Liver (tissue), 9 donors: ENCODE results near the gene SEMA7A. TPM values are rescaled to one million over a fixed set of nuclear protein-coding genes. Genes with fewer than 3 reads are reported as not detected.

ENCODE experiments used
- DNase-seq: peaks from one replicate; pipeline ENCODE4 v3.0.0-alpha.2; 2017; ENCODE audit warnings: low spot score
- H3K27ac ChIP-seq, 2 donors: one replicate each; pipeline ENCODE4 v1.7.0; 2013; ENCODE audit warnings: inconsistent platforms in 2 of 2, low read length in 2 of 2, control low read depth in 1 of 2, low read depth in 1 of 2, mild to moderate bottlenecking in 1 of 2
- H3K27me3 ChIP-seq, 4 donors: one replicate each; pipeline versions ENCODE4 v1.6.1 to v1.7.0; 2013; ENCODE audit warnings: low read length in 3 of 4, inconsistent platforms in 1 of 4, mild to moderate bottlenecking in 1 of 4, moderate library complexity in 1 of 4; ENCODE audit not compliant: control insufficient read depth in 4 of 4, insufficient read depth in 4 of 4
- H3K36me3 ChIP-seq, 4 donors: one replicate each; pipeline versions ENCODE4 v1.6.1 to v1.7.0; 2013; ENCODE audit warnings: low read length in 3 of 4, mild to moderate bottlenecking in 3 of 4, low read depth in 1 of 4, moderate library complexity in 1 of 4; ENCODE audit not compliant: control insufficient read depth in 4 of 4, insufficient read depth in 3 of 4
- H3K4me1 ChIP-seq, 4 donors: one replicate each; pipeline versions ENCODE4 v1.6.1 to v1.7.0; 2013; ENCODE audit warnings: low read length in 3 of 4, mild to moderate bottlenecking in 3 of 4, moderate library complexity in 1 of 4; ENCODE audit not compliant: control insufficient read depth in 4 of 4, insufficient read depth in 4 of 4
- H3K4me3 ChIP-seq, 3 donors: one replicate each; pipeline versions ENCODE4 v1.6.1 to v1.7.0; 2013; ENCODE audit warnings: low read length in 3 of 3, control low read depth in 1 of 3, low read depth in 1 of 3, mild to moderate bottlenecking in 1 of 3
- H3K9ac ChIP-seq, 2 donors: one replicate each; pipeline ENCODE4 v1.7.0; 2013; ENCODE audit warnings: low read length in 2 of 2, mild to moderate bottlenecking in 2 of 2, moderate library complexity in 2 of 2, control low read depth in 1 of 2, low read depth in 1 of 2
- H3K9me3 ChIP-seq, 4 donors: one replicate each; pipeline versions ENCODE4 v1.6.1 to v1.7.0; 2013; ENCODE audit warnings: low read length in 3 of 4; ENCODE audit not compliant: control insufficient read depth in 4 of 4
- ATF3 ChIP-seq: IDR thresholded peaks from 2 replicates; pipeline ENCODE4 v1.6.1; 2016; ENCODE audit warnings: antibody characterized with exemption
- CTCF ChIP-seq: fragments of 150-350 bp; IDR thresholded peaks from 2 replicates; pipeline ENCODE4 v1.5.1; 2017; ENCODE audit warnings: improper control_type of control experiment, low read depth, low read length; ENCODE audit not compliant: missing input control
- EGR1 ChIP-seq, 2 donors: IDR thresholded peaks; 2 replicates each; pipeline ENCODE4 v1.6.1; 2016 to 2018; ENCODE audit warnings: antibody characterized with exemption in 2 of 2, low read depth in 2 of 2
- FOXA1 ChIP-seq: IDR thresholded peaks from 2 replicates; pipeline ENCODE4 v1.6.1; 2016; ENCODE audit warnings: antibody characterized with exemption
- FOXA2 ChIP-seq: IDR thresholded peaks from 2 replicates; pipeline ENCODE4 v1.6.1; 2016; ENCODE audit warnings: antibody characterized with exemption
- GABPA ChIP-seq, 2 donors: IDR thresholded peaks in 1 of 2; conservative IDR thresholded peaks in 1 of 2; 2 replicates each; pipeline ENCODE4 v1.6.1; 2016; ENCODE audit warnings: antibody characterized with exemption in 2 of 2, mild to moderate bottlenecking in 1 of 2, moderate library complexity in 1 of 2
- HNF4A ChIP-seq, 2 donors: conservative IDR thresholded peaks; 2 replicates each; pipeline ENCODE4 v1.6.1; 2016; ENCODE audit warnings: antibody characterized with exemption in 2 of 2, mild to moderate bottlenecking in 2 of 2
- HNF4G ChIP-seq: IDR thresholded peaks from 2 replicates; pipeline ENCODE4 v1.6.1; 2016; ENCODE audit warnings: antibody characterized with exemption
- JUND ChIP-seq, 2 donors: IDR thresholded peaks; 2 replicates each; pipeline ENCODE4 v1.6.1; 2016; ENCODE audit warnings: antibody characterized with exemption in 2 of 2
- MAX ChIP-seq: IDR thresholded peaks from 2 replicates; pipeline ENCODE4 v1.6.1; 2016; ENCODE audit warnings: antibody characterized with exemption
- NR2F2 ChIP-seq: IDR thresholded peaks from 2 replicates; pipeline ENCODE4 v1.6.1; 2016; ENCODE audit warnings: antibody characterized with exemption
- RAD21 ChIP-seq, 2 donors: IDR thresholded peaks; 2 replicates each; pipeline ENCODE4 v1.6.1; 2016; ENCODE audit warnings: antibody characterized with exemption in 2 of 2, mild to moderate bottlenecking in 2 of 2
- REST ChIP-seq: IDR thresholded peaks from 2 replicates; pipeline ENCODE4 v1.6.1; 2016; ENCODE audit warnings: antibody characterized with exemption, mild to moderate bottlenecking
- RXRA ChIP-seq, 2 donors: IDR thresholded peaks; 2 replicates each; pipeline ENCODE4 v1.6.1; 2017 to 2018; ENCODE audit warnings: antibody characterized with exemption in 2 of 2, mild to moderate bottlenecking in 1 of 2
- SP1 ChIP-seq: IDR thresholded peaks from 2 replicates; pipeline ENCODE4 v1.6.1; 2018; ENCODE audit warnings: antibody characterized with exemption, mild to moderate bottlenecking
- TAF1 ChIP-seq: conservative IDR thresholded peaks from 2 replicates; pipeline ENCODE4 v1.6.1; 2016; ENCODE audit warnings: antibody characterized with exemption, mild to moderate bottlenecking
- YY1 ChIP-seq: IDR thresholded peaks from 2 replicates; pipeline ENCODE4 v1.6.1; 2016; ENCODE audit warnings: antibody characterized with exemption, mild to moderate bottlenecking
- WGBS: extraction: QIAGEN DNeasy Blood & Tissue Kit; methylation state at CpG from one replicate; pipeline ENCODE4 v1.1.7; 2013; 5-methylcytosine and 5-hydroxymethylcytosine counted together
- polyA plus RNA-seq, 2 donors: library from polyadenylated mRNA; stranded (reverse) in 1 of 2; unstranded in 1 of 2; fragments of 200-250 nt in 1 of 2; fragments of >200 nt in 1 of 2; fragmentation: Nextera tagmentation in 1 of 2; extraction: Ambion mirVana in 1 of 2; gene quantifications; one replicate each; pipeline versions ENCODE4 v1.2.1 to v1.2.3, GENCODE V29; 2013 to 2015
- total RNA-seq, 2 donors: library from RNA; depleted of rRNA; stranded (reverse); fragments of >200 nt; gene quantifications; one replicate each; pipeline ENCODE4 v1.2.3, GENCODE V29; 2014
- TF ChIP-seq, protein P1 (sequence below): IDR thresholded peaks from 2 replicates; pipeline ENCODE4 v1.6.1; 2016; ENCODE audit warnings: antibody characterized with exemption
- donor health status: healthy.
- donor health status: healthy.
- donor health status: healthy.
- donor health status: healthy.
- donor health status: healthy.

SEMA7A gene
- total and polyA plus RNA-seq, 4 donors = 0.14 to 18.1 (median 1.4) TPM

- WGBS = 91% methylated on average over 13 of the region's 13 CpGs
- no peaks in the 10 kb centered on the region for H3K4me1 ChIP-seq
- DNase-seq = peak; percentile 37
Measured at GRCh38 chr15:74387141-74387541, 46.6 kb downstream of the SEMA7A start.

DNA sequence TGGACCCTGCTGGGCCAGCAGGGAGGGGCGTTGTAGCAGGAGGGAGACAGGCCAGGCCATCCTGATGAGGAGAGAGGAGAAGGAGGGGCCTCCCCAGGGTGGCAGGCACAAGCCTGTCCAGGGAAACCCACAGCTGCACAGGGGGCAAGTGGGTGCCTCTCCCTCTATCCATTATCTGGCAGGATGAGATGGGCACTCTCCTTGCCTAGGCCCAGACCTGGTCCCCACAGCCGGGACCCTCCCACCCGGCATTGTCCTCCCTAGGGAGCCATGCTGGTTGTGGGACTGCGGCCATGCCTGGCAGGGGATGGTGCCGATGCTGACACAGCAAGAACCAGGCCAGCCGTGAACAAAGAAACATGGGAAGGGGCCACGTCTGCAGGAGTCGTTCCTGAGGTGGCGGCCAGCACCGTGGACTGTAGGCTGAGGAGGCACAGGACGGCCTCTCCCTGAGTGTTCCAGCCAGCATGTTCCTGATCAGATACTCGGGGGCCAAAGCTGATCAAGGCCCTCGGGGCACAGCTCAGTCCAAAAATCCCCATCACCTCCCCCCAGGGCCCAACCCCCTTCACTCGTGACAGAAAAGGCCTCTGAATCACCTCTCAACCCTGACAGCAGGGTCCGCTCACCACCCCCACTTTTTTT is 47.1 kb downstream of the SEMA7A start:
- peak; percentile 35 for DNase-seq
- Histone ChIP-seq H3K9ac (no peak overlapping the region), H3K36me3 (no peaks in the 10 kb centered on the region), H3K4me3 (no peak overlapping the region), H3K9me3 (no peaks in the 10 kb centered on the region), H3K4me1 (no peaks in the 10 kb centered on the region), H3K27ac (no peak overlapping the region), H3K27me3 (no peaks in the 10 kb centered on the region)
- WGBS = 89% methylated on average over 15 of the region's 15 CpGs
- TF ChIP-seq GABPA (IDR thresholded peaks at IDR 0.05 in 1 of 2, conservative IDR thresholded peaks at IDR 0.05 in 1 of 2) (no peak), FOXA1 (no peak), NR2F2 (no peak), HNF4G (no peak), HNF4A (conservative IDR thresholded peaks at IDR 0.05) (no peak), ATF3 (no peak), MAX (no peak), RXRA (IDR thresholded peaks at IDR 0.05) (no peak), JUND (IDR thresholded peaks at IDR 0.05) (no peak), YY1 (no peak), SP1 (no peak), FOXA2 (no peak), EGR1 (IDR thresholded peaks at IDR 0.05; ENCODE audit: low read depth in 2 of 2) (no peak), REST (no peak), TAF1 (no peak), RAD21 (IDR thresholded peaks at IDR 0.05) (no peak), CTCF (no peak)
- TF ChIP-seq, protein P1, sequence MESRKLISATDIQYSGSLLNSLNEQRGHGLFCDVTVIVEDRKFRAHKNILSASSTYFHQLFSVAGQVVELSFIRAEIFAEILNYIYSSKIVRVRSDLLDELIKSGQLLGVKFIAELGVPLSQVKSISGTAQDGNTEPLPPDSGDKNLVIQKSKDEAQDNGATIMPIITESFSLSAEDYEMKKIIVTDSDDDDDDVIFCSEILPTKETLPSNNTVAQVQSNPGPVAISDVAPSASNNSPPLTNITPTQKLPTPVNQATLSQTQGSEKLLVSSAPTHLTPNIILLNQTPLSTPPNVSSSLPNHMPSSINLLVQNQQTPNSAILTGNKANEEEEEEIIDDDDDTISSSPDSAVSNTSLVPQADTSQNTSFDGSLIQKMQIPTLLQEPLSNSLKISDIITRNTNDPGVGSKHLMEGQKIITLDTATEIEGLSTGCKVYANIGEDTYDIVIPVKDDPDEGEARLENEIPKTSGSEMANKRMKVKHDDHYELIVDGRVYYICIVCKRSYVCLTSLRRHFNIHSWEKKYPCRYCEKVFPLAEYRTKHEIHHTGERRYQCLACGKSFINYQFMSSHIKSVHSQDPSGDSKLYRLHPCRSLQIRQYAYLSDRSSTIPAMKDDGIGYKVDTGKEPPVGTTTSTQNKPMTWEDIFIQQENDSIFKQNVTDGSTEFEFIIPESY = no peak

More at GRCh38 chr15:74387141-74387541, 46.6 kb downstream of the SEMA7A start:
- no peaks in the 10 kb centered on the region for H3K36me3 ChIP-seq
- H3K9ac ChIP-seq = no peak overlapping the region
- no peaks in the 10 kb centered on the region for H3K9me3 ChIP-seq
- TF ChIP-seq NR2F2 (no peak), CTCF (no peak), EGR1 (IDR thresholded peaks at IDR 0.05; ENCODE audit: low read depth in 2 of 2) (no peak), HNF4A (conservative IDR thresholded peaks at IDR 0.05) (no peak), MAX (no peak)
- no peak overlapping the region for H3K4me3 ChIP-seq
- no peaks in the 10 kb centered on the region for H3K27me3 ChIP-seq
- no peak overlapping the region for H3K27ac ChIP-seq
